ENCODE data around the gene ARHGEF7. TPM values are rescaled to one million over a fixed set of nuclear protein-coding genes. Genes with fewer than 3 reads are reported as not detected.
"Not testable (repeated sequence)": the region's sequence is repeated elsewhere in the genome, so short reads cannot be mapped to it uniquely, and the experiment has no call there.

ARHGEF7 gene
- total RNA-seq, 1 donor from 2014 or later = 63.2 TPM

- DNase-seq (no peak), ATAC-seq (no peak)
- no peak overlapping the region for H3K27ac ChIP-seq
- H3K36me3 ChIP-seq = peaks cover 33% of the 10 kb centered on the region
- no peak for TF ChIP-seq CTCF (IDR thresholded peaks at IDR 0.05)
- H3K27me3 ChIP-seq = no peaks in the 10 kb centered on the region
- H3K4me3 ChIP-seq = no peak overlapping the region
- H3K4me1 ChIP-seq = peaks cover 6% of the 10 kb centered on the region
- intact Hi-C loops (cut with DNase I) = no loop called here
- no peaks in the 10 kb centered on the region for H3K9me3 ChIP-seq
Observed at GRCh38 chr13:111255228-111255790, 140.2 kb downstream of the ARHGEF7 start.

GRCh38 chr13:111256458-111256857 lies 141.3 kb downstream of the ARHGEF7 start:
- Histone ChIP-seq H3K4me3 (no peak overlapping the region), H3K4me1 (peaks cover 6% of the 10 kb centered on the region), H3K36me3 (peaks cover 26% of the 10 kb centered on the region), H3K27me3 (no peaks in the 10 kb centered on the region), H3K9me3 (no peaks in the 10 kb centered on the region), H3K27ac (no peak overlapping the region)
- DNase-seq (no peak), ATAC-seq (no peak)
- intact Hi-C loops (cut with DNase I) = no loop called here
- no peak for TF ChIP-seq CTCF (IDR thresholded peaks at IDR 0.05)

- no peaks in the 10 kb centered on the region for H3K27me3 ChIP-seq
- no peak overlapping the region for H3K27ac ChIP-seq
- TF ChIP-seq CTCF (IDR thresholded peaks at IDR 0.05) = no peak
- ATAC-seq (no peak), DNase-seq (no peak)
- no peaks in the 10 kb centered on the region for H3K9me3 ChIP-seq
- intact Hi-C loops (cut with DNase I) = no loop called here
- peaks cover 26% of the 10 kb centered on the region for H3K36me3 ChIP-seq
- H3K4me1 ChIP-seq = peaks cover 3% of the 10 kb centered on the region
- H3K4me3 ChIP-seq = no peak overlapping the region
Observed at GRCh38 chr13:111256946-111257345, 141.8 kb downstream of the ARHGEF7 start.

GRCh38 chr13:111257899-111258298 lies 142.8 kb downstream of the ARHGEF7 start:
- H3K27me3 ChIP-seq; H3K4me1 ChIP-seq; H3K9me3 ChIP-seq; H3K4me3 ChIP-seq; ATAC-seq; intact Hi-C loops (cut with DNase I); DNase-seq; H3K27ac ChIP-seq: not testable (repeated sequence)
- H3K36me3 ChIP-seq = peaks cover 23% of the 10 kb centered on the region

- intact Hi-C loops (cut with DNase I) = no loop called here
- ATAC-seq = no peak
- Histone ChIP-seq H3K4me3 (no peak overlapping the region), H3K9me3 (no peaks in the 10 kb centered on the region), H3K36me3 (peaks cover 19% of the 10 kb centered on the region), H3K27me3 (no peaks in the 10 kb centered on the region), H3K4me1 (no peaks in the 10 kb centered on the region), H3K27ac (no peak overlapping the region)
- DNase-seq = no peak
- TF ChIP-seq CTCF (IDR thresholded peaks at IDR 0.05) = no peak
Observed at GRCh38 chr13:111258637-111259036, 143.5 kb downstream of the ARHGEF7 start.

GRCh38 chr13:111259058-111259457 lies 143.9 kb downstream of the ARHGEF7 start:
- Histone ChIP-seq H3K4me1 (no peaks in the 10 kb centered on the region), H3K27ac (no peak overlapping the region), H3K9me3 (no peaks in the 10 kb centered on the region), H3K27me3 (no peaks in the 10 kb centered on the region), H3K36me3 (peaks cover 15% of the 10 kb centered on the region), H3K4me3 (no peak overlapping the region)
- intact Hi-C loops (cut with DNase I) = no loop called here
- no peak for TF ChIP-seq CTCF (IDR thresholded peaks at IDR 0.05)
- no peak for DNase-seq
- no peak for ATAC-seq
